ENCODE measurements around the gene MACROD1.
A peak's percentile ranks its signal among the peaks of the same experiment; 100 is the strongest.

The MACROD1 gene

GRCh38 chr11:64128255-64129006 lies 37.5 kb downstream of the MACROD1 start:
- no peak for DNase-seq

GRCh38 chr11:64127267-64128072 lies 38.4 kb downstream of the MACROD1 start:
- no peak for DNase-seq

GRCh38 chr11:64126796-64127195 lies 39.1 kb downstream of the MACROD1 start:
- DNase-seq: peak in 1 of 14 donors; percentile 56

DNA sequence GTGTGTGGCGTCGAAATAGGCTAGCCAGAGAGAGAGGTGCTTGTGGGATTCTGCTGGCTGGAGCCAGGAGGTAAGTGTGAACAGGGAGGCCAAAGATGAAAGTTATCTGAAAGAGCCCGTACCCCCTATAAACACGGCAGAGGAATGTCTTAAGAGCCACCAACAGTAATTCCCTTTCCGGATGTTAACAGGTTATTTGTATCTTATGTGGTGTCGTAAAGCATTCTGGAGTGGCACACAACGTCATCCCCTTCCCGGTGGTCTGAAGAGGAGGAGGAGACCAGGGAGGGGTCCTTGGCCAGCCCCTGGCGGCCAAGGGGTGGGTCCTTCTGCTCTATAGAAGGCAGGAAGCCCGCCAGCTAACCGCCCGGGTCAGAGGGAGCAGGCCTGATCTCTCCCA lies 39.5 kb downstream of the MACROD1 start:
- no peak for DNase-seq

DNA sequence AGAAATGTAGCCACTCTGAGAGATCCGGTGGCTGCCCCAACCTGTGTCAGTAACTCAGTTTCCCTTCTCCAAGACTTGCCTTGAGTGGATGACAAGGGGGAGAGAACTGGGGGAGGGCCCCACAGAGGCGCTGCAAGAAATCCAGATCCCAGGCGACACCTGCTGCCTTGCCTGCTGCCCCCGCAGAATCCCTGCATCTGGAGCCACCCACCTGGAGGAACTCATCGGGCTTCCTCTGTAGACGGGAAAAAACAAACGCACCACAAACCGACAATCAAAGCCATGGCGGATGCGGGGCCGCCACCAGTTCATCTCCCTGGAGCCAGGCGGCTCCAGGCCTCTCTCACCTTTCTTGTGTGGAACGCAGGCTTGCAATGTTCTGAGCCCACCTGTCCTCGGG lies 40.2 kb downstream of the MACROD1 start:
- DNase-seq: no peak

DNA sequence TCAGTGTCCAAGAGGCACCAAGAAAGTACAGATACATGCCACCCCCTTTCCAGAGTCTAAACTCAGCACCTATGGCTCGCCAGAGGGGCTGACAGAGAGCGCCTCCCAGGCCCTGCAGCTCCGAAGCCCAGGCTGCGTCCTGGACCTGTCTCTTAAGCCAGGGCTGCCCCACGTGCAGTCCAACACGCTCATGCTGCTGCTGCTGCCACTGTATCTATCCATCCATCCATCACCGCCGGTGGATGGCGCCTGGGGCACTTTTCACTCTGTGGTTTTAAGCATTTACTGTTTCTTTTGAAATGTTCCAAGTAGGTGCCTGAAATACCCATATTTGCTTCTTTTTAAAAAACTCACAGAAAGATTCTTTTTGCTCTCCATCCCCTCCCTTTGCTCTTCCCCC lies 41.8 kb downstream of the MACROD1 start:
- DNase-seq: no peak

DNA sequence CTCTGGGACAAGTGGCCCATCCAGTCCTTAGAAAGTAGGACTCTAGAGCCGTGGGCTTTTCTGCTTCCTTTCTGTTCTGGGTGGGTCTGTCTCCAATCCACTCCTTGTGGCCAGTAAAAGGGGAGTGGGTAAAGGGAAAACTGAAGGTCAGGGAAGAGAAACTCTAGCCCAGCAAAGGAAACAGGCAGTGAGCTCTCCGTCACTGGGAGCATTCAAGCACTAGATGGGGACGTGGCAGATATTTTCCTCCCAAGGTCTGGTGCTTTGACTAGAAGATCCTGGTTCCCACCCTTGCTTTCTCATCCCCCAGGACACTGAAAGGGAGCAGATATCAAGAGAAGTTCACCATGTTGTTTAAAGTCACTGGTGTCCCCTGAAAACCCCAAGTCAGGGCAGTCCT lies 42.2 kb downstream of the MACROD1 start:
- no peak for DNase-seq

DNA sequence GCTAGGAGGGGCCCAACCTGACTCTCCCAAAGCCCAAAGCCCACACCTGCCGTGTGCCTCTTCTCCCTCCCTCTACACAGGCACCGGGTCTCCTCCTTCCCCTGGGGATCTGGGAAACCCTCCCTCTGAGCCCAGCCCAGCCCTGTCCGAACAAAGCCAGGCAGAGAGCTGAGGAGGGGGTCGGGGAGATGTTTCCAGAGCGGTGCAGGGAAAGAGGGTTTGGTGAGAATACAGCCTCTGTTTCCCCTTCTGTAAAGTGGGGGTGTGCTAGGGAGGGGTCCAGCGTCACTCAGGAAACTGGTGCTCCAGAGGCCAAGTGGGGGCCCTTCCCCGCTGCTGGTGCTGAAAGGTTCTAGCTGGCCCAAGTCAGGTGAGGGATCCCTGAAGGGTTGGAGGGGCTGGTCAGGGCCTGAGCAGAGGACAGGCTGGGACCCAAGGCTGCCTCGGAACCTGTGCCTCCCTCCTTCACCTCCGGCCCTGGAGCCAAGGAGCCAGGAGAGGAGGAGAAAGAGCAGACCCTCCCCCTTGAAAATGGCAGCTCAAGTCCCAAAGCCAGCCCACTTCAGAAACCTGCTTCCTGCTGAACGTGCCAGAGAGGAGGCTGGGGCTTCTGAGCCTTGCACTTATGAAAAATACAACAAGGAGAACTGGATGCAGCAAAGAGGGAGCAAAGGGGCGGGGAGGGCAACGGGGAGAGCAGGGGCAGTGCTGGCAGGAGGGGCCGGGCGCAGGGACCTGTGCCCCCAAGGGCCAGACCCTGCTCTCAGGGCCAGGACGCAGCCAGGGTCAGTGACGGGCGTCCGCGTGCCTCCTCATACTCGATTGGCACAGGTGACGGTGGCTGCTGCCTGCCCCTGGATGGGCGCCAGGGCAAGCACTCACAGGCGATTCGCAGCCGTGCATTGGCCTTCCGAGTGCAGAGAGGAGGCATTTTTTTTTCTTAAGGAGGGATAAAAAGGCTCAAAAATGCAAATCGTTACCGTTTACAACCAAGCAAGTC lies 43.2 kb downstream of the MACROD1 start:
- DNase-seq: peak in 3 of 14 donors; percentile 11 to 67 (median 21)

- DNase-seq: no peak
Observed at GRCh38 chr11:64121663-64122410, 44.1 kb downstream of the MACROD1 start.

DNA sequence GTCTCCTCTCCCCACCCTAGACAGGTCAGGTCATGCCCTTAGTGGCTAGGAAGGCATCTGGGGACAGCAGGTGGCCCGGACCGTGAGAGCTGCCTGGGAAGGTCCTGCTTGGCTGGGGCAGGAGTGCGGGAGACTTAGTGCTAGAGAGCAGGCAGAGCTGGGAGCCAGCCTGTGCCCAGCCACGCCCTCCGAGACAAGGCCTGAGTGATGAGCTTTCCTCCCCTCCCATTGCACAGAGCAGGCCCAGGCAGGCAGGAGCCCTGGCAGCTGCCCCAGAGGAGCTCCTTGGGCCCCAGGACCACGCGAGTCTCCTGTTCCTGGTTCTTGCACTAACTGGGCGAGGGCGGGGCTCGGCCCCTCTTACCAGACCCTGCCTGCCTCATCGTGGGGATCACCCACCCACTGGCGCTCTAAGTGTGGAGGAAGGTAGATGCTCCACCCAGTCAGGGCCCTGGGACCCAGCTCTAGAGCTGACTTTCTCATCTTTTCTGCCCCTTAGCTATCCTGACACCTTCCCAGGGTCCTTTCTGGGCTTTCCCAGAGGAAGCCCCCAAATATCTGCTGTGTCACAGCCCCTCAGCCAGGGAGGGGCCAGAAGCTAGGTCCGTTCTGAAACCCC lies 44.9 kb downstream of the MACROD1 start:
- peak in 4 of 14 donors; percentile 18 to 30 (median 28) for DNase-seq

DNA sequence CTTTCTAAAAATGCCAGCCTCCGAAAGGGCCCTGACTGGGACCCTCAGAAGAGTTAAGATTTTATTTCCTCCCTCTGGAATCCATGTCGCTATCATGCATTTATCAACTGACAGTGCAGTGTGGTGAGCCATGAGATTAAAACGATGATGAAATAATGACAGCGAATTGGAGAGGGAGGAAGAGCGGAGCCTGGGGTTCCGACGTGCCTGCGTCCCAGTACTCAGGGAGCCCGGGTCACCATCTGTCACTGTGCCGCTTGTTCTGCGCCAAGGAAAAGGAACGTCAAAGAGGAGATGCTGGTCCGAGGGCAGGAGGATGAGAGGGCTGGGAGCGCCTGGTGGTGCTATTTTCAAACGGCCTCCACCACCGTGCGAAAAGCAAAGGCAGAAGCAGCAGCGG lies 46.2 kb downstream of the MACROD1 start:
- peak in 1 of 14 donors; percentile 71 for DNase-seq

GRCh38 chr11:64118876-64119665 lies 46.8 kb downstream of the MACROD1 start:
- no peak for DNase-seq

GRCh38 chr11:64117763-64118459 lies 48.0 kb downstream of the MACROD1 start:
- no peak for DNase-seq

GRCh38 chr11:64115531-64116522 lies 50.1 kb downstream of the MACROD1 start:
- DNase-seq: no peak

- DNase-seq: no peak
Observed at GRCh38 chr11:64114231-64114630, 51.7 kb downstream of the MACROD1 start.

DNA sequence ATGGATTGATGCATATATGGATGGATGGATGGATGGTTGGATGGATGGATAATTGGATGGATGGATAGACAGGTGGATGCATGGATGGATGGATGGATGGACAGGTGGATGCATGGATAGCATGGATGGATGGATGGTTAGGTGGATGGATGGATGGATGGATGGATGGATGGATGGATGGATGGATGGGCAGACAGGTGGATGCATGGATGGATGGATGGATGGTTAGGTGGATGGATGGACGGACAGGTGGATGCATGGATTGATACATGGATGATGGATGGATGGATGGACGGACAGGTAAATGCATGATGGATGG lies 52.5 kb downstream of the MACROD1 start:
- DNase-seq: no peak

- no peak for DNase-seq
Observed at GRCh38 chr11:64112771-64113461, 53.0 kb downstream of the MACROD1 start.

Data from C1 segment of cervical spinal cord (tissue), 14 donors.